Right hindlimb (tissue), 1 donor: ENCODE measurements around the gene DHRS13.
"Not testable (repeated sequence)": the region's sequence is repeated elsewhere in the genome, so short reads cannot be mapped to it uniquely, and the experiment has no call there.

Experiments used
- DNase-seq: peaks from one replicate; pipeline ENCODE4 v3.0.0-alpha.2; 2018

The DHRS13 gene

GRCh38 chr17:28881533-28882056 lies 21.3 kb downstream of the DHRS13 start:
- DNase-seq, result no peak

- DNase-seq, result no peak
Observed at GRCh38 chr17:28880572-28880945, 22.3 kb downstream of the DHRS13 start.

GRCh38 chr17:28879886-28880571 lies 22.9 kb downstream of the DHRS13 start:
- DNase-seq, result no peak

GRCh38 chr17:28878981-28879380 lies 23.9 kb downstream of the DHRS13 start:
- DNase-seq, result no peak

DNA sequence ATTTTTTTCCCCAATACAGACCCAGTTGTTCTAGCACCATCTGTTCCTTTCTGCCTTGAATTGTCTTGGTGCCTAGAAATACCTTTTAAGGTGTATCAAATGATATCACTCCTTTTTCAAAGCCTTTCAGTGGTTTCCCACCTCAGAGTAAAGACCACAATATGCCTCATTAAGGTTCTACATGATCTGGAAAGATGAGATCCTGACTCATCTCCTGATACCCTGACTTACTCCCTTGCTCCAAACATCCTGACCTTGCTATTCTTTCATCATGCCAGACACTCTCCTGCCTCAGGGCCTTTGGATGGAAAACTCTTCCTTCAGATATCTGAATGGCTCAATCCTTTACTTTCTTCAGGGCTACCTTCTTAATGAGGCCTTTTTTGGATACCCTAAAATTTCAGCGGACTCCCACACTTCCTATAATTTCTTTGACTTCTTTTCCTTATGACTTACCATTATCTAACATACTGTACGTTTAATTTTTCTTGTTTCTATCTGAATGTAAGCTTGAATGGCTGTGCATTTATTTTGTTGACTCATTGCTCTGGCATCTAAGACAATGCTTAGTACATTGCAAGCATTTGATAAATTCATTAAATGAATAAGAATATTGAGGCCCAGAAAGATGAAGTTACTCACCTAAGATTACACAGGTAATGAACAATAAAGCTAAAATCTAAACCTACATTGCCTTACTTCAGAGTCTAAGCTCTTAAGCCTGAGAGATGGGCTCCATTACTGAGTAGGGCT lies 24.5 kb downstream of the DHRS13 start:
- no peak for DNase-seq

- DNase-seq, result not testable (repeated sequence)
Observed at GRCh38 chr17:28877150-28877711, 25.6 kb downstream of the DHRS13 start.

GRCh38 chr17:28875848-28876550 lies 26.9 kb downstream of the DHRS13 start:
- no peak for DNase-seq

DNA sequence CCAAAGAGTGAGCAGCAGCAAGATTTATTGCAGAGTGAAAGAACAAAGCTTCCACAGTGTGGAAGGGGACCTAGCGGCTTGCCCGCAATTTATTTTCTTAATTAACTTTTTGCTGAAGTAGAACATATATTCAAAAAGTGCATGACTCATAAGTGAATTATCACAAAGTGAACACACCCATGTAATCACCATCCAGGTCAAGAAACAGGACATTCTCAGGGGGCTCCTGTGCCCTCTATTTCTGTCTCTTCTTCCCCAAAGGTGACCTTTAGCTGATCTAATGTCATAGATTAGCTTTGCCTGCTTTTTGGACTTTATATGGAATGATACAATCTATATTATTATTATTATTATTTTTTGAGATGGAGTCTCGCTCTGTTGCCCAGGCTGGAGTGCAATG lies 28.1 kb downstream of the DHRS13 start:
- DNase-seq, result no peak

- no peak for DNase-seq
Observed at GRCh38 chr17:28873839-28874238, 29.0 kb downstream of the DHRS13 start.

GRCh38 chr17:28871056-28871579 lies 31.8 kb downstream of the DHRS13 start:
- DNase-seq, result no peak

GRCh38 chr17:28867276-28867675 lies 35.6 kb downstream of the DHRS13 start:
- DNase-seq, result no peak

GRCh38 chr17:28865946-28866752 lies 36.7 kb downstream of the DHRS13 start:
- no peak for DNase-seq

DNA sequence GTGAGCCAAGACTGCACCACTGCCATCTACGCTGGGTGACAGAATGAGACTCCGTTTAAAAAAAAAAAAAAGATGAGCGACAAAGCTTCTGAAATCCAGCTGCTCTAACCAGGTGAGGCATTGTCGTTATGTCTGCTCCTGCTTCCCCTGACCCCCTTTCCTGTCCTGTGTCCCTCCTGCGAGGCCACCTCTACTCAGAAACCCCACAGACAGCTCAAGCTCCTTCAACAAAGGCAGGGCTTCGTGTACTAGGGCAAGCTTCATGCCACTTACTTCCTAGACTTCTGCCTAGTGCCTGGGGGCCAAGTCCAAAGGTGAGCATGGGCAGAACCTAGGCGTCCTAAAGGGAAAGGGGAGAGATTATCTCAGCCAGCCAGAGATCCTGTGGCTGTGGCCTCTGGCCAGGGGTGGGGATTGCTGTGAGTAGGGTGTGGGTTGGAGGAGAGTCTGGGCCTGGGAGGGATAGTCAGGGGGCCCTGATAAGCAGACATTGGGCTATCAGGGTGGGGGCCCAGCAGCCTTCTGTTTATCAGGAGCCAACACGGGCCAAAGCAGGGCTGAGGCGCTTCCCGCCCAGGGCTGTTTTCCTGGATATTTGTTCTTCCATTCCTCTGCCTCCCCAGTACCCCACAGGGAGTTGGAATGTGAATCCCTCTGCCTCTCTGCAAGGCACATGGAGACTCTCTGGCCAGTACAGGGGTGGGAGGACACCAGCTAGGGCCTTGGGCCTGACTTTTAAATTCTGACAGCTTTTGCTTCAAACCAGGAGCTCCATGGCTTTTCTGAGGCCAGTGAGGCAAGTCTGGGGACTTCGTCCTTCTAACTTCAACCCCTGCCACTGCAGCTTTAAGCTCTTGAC lies 37.7 kb downstream of the DHRS13 start:
- no peak for DNase-seq

GRCh38 chr17:28863953-28864352 lies 38.9 kb downstream of the DHRS13 start:
- DNase-seq, result no peak

GRCh38 chr17:28862561-28862960 lies 40.3 kb downstream of the DHRS13 start:
- no peak for DNase-seq

DNA sequence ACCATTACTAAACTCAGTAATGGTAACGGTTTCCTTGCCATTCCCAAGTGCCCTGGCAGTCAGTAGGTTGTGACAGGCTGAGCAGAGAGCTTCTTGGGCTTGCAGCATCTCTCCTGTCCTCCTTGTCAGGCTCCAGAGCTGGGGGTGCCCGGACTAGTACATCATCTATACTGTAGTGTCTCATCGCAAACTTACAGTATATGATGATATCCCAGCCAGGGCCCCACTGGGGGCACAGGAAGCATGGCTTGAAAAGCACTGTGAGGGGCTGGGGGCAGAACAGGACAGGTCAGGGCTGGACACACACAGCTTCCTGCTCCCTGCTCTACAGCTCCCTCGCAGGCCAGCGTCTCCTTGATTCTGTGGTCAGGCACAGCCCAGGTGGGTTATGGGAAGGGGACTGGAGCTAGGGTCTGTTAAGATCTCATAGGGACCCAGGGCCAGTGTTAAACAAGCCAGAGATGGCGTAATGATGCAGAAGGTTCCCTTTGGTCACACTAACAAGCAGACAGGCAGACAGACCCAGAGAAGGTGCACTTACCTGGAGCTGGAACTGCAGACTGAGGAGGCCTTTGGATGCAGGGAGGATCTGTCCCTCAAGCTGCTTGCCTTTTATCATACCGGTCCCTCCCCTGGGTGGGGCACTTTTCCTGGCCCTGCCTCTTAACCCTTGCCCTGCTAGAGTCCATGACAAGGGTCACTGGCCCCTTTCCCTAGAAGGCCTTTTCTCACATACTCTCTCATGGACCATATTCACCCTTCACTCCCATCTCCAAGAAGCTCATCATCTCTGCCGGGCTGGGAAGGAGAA lies 41.3 kb downstream of the DHRS13 start:
- no peak for DNase-seq

DNA sequence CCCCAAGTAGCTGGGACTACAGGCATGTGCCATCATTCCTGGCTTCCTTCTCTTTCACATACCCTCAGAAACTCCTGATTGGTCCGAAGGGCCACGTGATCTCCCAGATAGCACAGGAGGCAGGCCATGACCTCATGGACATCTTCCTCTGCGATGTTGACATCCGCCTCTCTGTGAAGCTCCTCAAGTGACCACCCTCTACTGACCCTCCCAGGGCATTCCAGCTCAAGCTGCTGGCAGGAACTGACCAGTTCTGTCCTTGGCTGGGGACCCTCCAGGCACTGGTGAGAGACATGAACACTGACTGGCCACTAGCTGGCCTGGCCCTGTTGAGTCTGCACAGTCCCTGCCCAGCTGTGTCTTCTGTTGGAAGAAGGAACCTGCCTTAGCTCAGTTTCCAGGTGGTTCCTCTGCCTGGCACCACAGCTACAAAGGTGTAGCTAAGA lies 42.5 kb downstream of the DHRS13 start:
- no peak for DNase-seq

DNA sequence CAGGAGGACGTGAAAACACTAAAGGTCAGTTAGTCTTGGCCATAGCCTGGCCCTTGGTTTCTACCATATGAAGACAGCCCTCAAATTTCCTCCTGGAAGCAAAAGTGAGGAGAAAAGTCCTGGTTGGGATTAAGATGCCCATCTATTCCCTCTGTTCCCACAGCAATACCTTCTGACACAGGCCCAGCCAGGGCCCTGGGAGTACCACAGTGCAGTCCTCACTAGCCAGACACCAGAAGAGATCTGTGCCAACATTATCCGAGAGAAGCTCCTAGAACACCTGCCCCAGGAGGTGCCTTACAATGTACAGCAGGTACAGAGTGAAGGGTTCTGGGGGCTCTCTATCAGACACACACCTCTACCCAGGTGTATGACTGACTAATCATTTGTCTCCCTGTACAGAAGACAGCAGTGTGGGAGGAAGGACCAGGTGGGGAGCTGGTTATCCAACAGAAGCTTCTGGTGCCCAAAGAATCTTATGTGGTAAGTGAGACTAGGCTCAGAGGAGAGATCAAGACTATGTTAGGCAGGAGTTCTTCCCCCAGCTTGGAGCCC lies 44.0 kb downstream of the DHRS13 start:
- no peak for DNase-seq

DNA sequence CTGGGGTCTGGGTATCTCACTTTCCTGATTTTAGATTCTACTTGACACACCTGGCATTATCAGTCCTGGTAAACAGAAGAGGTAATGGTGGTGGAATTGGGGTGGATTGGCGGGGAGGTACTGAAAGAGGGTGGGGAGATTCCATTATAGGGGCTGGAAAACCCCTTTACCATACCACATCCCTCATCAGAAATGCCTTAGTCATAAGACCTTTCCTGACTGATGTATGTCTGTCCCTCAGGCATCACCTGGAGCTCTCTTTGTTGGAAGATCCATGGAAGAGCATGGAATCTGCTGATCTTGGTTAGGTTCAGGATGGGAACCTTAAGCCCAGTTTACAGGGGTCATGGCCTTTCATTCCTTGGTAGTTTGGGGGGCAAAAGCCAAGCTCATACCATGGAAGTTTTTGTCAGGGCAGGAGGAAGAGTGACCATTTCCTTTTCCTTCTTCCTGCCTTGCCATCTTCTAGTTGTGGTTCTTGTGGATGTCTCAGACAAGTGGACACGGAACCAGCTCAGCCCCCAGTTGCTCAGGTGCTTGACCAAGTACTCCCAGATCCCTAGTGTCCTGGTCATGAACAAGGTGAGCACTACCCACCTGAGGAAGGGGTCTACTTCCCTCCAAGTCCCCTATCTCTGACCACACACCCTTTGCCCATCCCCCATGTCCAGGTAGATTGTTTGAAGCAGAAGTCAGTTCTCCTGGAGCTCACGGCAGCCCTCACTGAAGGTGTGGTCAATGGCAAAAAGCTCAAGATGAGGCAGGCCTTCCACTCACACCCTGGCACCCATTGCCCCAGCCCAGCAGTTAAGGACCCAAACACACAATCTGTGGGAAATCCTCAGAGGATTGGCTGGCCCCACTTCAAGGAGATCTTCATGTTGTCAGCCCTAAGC lies 44.7 kb downstream of the DHRS13 start:
- no peak for DNase-seq
